ENCODE measurements around the gene SMARCA1. TPM values are rescaled to one million over a fixed set of nuclear protein-coding genes. Genes with fewer than 3 reads are reported as not detected.

The SMARCA1 gene
- total RNA-seq, 1 donor from 2014 or later: 118 TPM

- no peaks in the 10 kb centered on the region for H3K27me3 Mint-ChIP-seq (ENCODE audit: unreplicated experiment)
These were observed 73.2 kb downstream of the SMARCA1 start for GRCh38 chrX:129450123-129450522.

GRCh38 chrX:129449148-129449547 lies 74.1 kb downstream of the SMARCA1 start:
- H3K4me3 Mint-ChIP-seq (ENCODE audit: unreplicated experiment): no peak overlapping the region
- no peaks in the 10 kb centered on the region for H3K4me1 Mint-ChIP-seq (ENCODE audit: unreplicated experiment)
- TF ChIP-seq CTCF (IDR thresholded peaks at IDR 0.05): no peak
- peaks cover 44% of the 10 kb centered on the region for H3K36me3 Mint-ChIP-seq (ENCODE audit: unreplicated experiment)
- no peaks in the 10 kb centered on the region for H3K27me3 Mint-ChIP-seq (ENCODE audit: unreplicated experiment)
- no peaks in the 10 kb centered on the region for H3K9me3 Mint-ChIP-seq (ENCODE audit: unreplicated experiment)
- no peak overlapping the region for H3K27ac Mint-ChIP-seq (ENCODE audit: unreplicated experiment)
- DNase-seq (ENCODE audit: extremely low spot score, unreplicated experiment): no peak

More at GRCh38 chrX:129450123-129450522, 73.2 kb downstream of the SMARCA1 start:
- H3K9me3 Mint-ChIP-seq (ENCODE audit: unreplicated experiment): no peaks in the 10 kb centered on the region
- no peaks in the 10 kb centered on the region for H3K4me1 Mint-ChIP-seq (ENCODE audit: unreplicated experiment)
- no peak for TF ChIP-seq CTCF (IDR thresholded peaks at IDR 0.05)
- peaks cover 43% of the 10 kb centered on the region for H3K36me3 Mint-ChIP-seq (ENCODE audit: unreplicated experiment)
- no peak overlapping the region for H3K4me3 Mint-ChIP-seq (ENCODE audit: unreplicated experiment)
- no peak overlapping the region for H3K27ac Mint-ChIP-seq (ENCODE audit: unreplicated experiment)
- DNase-seq (ENCODE audit: extremely low spot score, unreplicated experiment): no peak

- no peaks in the 10 kb centered on the region for H3K27me3 Mint-ChIP-seq (ENCODE audit: unreplicated experiment)
- H3K4me3 Mint-ChIP-seq (ENCODE audit: unreplicated experiment): no peak overlapping the region
- DNase-seq (ENCODE audit: extremely low spot score, unreplicated experiment): no peak
- H3K9me3 Mint-ChIP-seq (ENCODE audit: unreplicated experiment): no peaks in the 10 kb centered on the region
- H3K4me1 Mint-ChIP-seq (ENCODE audit: unreplicated experiment): no peaks in the 10 kb centered on the region
- no peak overlapping the region for H3K27ac Mint-ChIP-seq (ENCODE audit: unreplicated experiment)
- H3K36me3 Mint-ChIP-seq (ENCODE audit: unreplicated experiment): peaks cover 34% of the 10 kb centered on the region
- no peak for TF ChIP-seq CTCF (IDR thresholded peaks at IDR 0.05)
These were observed 77.9 kb downstream of the SMARCA1 start for GRCh38 chrX:129445436-129445835.

GRCh38 chrX:129433945-129434344 lies 89.3 kb downstream of the SMARCA1 start:
- DNase-seq (ENCODE audit: extremely low spot score, unreplicated experiment): no peak
- H3K27me3 Mint-ChIP-seq (ENCODE audit: unreplicated experiment): no peaks in the 10 kb centered on the region
- H3K36me3 Mint-ChIP-seq (ENCODE audit: unreplicated experiment): peaks cover 35% of the 10 kb centered on the region
- no peak for TF ChIP-seq CTCF (IDR thresholded peaks at IDR 0.05)
- no peak overlapping the region for H3K4me3 Mint-ChIP-seq (ENCODE audit: unreplicated experiment)
- H3K9me3 Mint-ChIP-seq (ENCODE audit: unreplicated experiment): peaks cover 7% of the 10 kb centered on the region
- no peaks in the 10 kb centered on the region for H3K4me1 Mint-ChIP-seq (ENCODE audit: unreplicated experiment)
- no peak overlapping the region for H3K27ac Mint-ChIP-seq (ENCODE audit: unreplicated experiment)

- DNase-seq (ENCODE audit: extremely low spot score, unreplicated experiment): no peak
- Mint-ChIP-seq H3K36me3 (ENCODE audit: unreplicated experiment) (peaks cover 40% of the 10 kb centered on the region), H3K9me3 (ENCODE audit: unreplicated experiment) (peaks cover 11% of the 10 kb centered on the region), H3K4me1 (ENCODE audit: unreplicated experiment) (no peaks in the 10 kb centered on the region), H3K4me3 (ENCODE audit: unreplicated experiment) (no peak overlapping the region), H3K27me3 (ENCODE audit: unreplicated experiment) (no peaks in the 10 kb centered on the region), H3K27ac (ENCODE audit: unreplicated experiment) (no peak overlapping the region)
- no peak for TF ChIP-seq CTCF (IDR thresholded peaks at IDR 0.05)
These were observed 89.8 kb downstream of the SMARCA1 start for GRCh38 chrX:129433461-129433860.

All from osteocyte (in vitro differentiated cells).